Osteoblast (primary cell): ENCODE measurements around the gene PRKCE. TPM values are rescaled to one million over a fixed set of nuclear protein-coding genes. Genes with fewer than 3 reads are reported as not detected.

Experiments
- DNase-seq: peaks from one replicate; pipeline ENCODE4 v3.0.0; 2011; ENCODE audit warnings: low spot score, mixed read lengths; ENCODE audit not compliant: insufficient read length; ENCODE audit errors: missing footprints
- H2AFZ ChIP-seq: 2 replicates; pipeline ENCODE4 v1.6.0; 2011; ENCODE audit warnings: mild to moderate bottlenecking, low read length
- H3K27ac ChIP-seq: 2 replicates; pipeline ENCODE4 v1.5.1; 2011; ENCODE audit warnings: mild to moderate bottlenecking, low read depth, low read length, moderate library complexity
- H3K27me3 ChIP-seq: 2 replicates; pipeline ENCODE4 v1.6.0; 2012; ENCODE audit warnings: mild to moderate bottlenecking, control low read depth, inconsistent platforms, low read length, moderate library complexity; ENCODE audit not compliant: insufficient read depth
- H3K36me3 ChIP-seq: 2 replicates; pipeline ENCODE4 v1.5.1; 2011; ENCODE audit warnings: mild to moderate bottlenecking, low read length, control low read depth, moderate library complexity; ENCODE audit not compliant: insufficient read depth
- H3K4me1 ChIP-seq: 2 replicates; pipeline ENCODE4 v1.5.1; 2011; ENCODE audit warnings: mild to moderate bottlenecking, low read length, control low read depth, moderate library complexity; ENCODE audit not compliant: insufficient read depth
- H3K4me2 ChIP-seq: 2 replicates; pipeline ENCODE4 v1.6.0; 2011; ENCODE audit warnings: mild to moderate bottlenecking, low read length; ENCODE audit not compliant: insufficient read depth
- H3K4me3 ChIP-seq: fragments of 200-600 bp; sonication (generic); 3 replicates; pipeline ENCODE4 v1.5.1; 2012; ENCODE audit warnings: mild to moderate bottlenecking, low read length, inconsistent platforms; ENCODE audit not compliant: insufficient read depth
- H3K79me2 ChIP-seq: 2 replicates; pipeline ENCODE4 v1.6.0; 2012; ENCODE audit warnings: mild to moderate bottlenecking, low read length, control low read depth, inconsistent platforms; ENCODE audit not compliant: insufficient read depth
- H3K9me3 ChIP-seq: 2 replicates; pipeline ENCODE4 v1.5.1; 2011; ENCODE audit warnings: low read depth, low read length, control low read depth
- H4K20me1 ChIP-seq: 2 replicates; pipeline ENCODE4 v1.6.0; 2012; ENCODE audit warnings: mild to moderate bottlenecking, low read length, control low read depth; ENCODE audit not compliant: insufficient read depth
- total RNA-seq: library from RNA; depleted of rRNA; stranded (reverse); fragments of >200 nt; gene quantifications from 2 replicates; pipeline ENCODE4 v1.2.3, GENCODE V29; 2012
- TF ChIP-seq, protein P1 (sequence below): IDR thresholded peaks from 2 replicates; pipeline ENCODE4 v1.5.1; 2011; ENCODE audit warnings: mild to moderate bottlenecking, low read depth, low read length, moderate library complexity; ENCODE audit errors: extremely low read depth

PRKCE gene
- total RNA-seq, 1 donor, result 22.1 TPM

DNA sequence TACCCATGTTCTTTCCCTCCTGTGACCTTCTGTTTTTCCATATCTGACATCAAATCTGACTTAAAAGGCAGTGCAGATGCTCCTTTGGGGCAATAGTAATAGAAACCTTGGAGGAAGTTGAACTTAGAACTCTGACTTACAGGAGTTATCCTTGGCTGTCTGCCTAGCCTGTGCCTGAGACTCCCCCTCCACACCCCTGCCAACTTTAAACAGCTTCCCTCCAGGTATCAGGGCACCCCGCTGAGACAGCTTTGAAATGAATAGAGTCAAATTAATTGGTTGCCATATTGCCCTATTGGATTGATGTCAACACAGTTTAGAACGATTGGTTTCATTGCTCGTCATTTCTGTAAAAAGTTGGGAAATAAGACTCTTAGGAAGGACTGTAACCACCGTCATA, 322.0 kb downstream of the PRKCE start:
- no peak overlapping the region for H3K4me2 ChIP-seq
- no peak overlapping the region for H3K4me3 ChIP-seq
- H3K9me3 ChIP-seq, result no peaks in the 10 kb centered on the region
- no peaks in the 10 kb centered on the region for H4K20me1 ChIP-seq
- TF ChIP-seq, protein P1, sequence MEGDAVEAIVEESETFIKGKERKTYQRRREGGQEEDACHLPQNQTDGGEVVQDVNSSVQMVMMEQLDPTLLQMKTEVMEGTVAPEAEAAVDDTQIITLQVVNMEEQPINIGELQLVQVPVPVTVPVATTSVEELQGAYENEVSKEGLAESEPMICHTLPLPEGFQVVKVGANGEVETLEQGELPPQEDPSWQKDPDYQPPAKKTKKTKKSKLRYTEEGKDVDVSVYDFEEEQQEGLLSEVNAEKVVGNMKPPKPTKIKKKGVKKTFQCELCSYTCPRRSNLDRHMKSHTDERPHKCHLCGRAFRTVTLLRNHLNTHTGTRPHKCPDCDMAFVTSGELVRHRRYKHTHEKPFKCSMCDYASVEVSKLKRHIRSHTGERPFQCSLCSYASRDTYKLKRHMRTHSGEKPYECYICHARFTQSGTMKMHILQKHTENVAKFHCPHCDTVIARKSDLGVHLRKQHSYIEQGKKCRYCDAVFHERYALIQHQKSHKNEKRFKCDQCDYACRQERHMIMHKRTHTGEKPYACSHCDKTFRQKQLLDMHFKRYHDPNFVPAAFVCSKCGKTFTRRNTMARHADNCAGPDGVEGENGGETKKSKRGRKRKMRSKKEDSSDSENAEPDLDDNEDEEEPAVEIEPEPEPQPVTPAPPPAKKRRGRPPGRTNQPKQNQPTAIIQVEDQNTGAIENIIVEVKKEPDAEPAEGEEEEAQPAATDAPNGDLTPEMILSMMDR, result no peak
- H3K27me3 ChIP-seq, result no peaks in the 10 kb centered on the region
- peaks cover 13% of the 10 kb centered on the region for H3K4me1 ChIP-seq
- no peak for DNase-seq
- H3K27ac ChIP-seq, result no peak overlapping the region
- H3K79me2 ChIP-seq, result no peaks in the 10 kb centered on the region
- no peaks in the 10 kb centered on the region for H3K36me3 ChIP-seq
- H2AFZ ChIP-seq, result no peak overlapping the region

DNA sequence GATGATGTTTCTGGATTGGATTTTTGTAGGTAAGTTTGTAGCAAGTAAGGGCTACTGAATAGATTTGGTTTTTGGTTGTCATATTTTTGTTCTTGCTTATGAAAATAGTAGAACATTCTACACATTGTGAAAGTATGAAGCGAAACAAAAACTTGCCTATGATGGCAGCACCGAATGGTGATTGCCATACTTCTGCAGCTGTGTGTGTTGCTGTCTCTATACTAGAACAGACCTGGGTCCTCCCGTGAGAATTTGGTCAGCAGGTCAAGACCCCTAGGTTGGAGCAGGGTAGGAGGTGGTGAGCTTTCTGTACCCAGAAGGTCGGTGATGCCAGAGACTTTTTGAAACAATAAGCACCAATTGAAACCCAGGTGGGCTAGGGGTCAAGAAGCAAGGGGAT, 322.6 kb downstream of the PRKCE start:
- Histone ChIP-seq H2AFZ (no peak overlapping the region), H3K9me3 (no peaks in the 10 kb centered on the region), H3K4me2 (no peak overlapping the region), H3K27me3 (no peaks in the 10 kb centered on the region), H4K20me1 (no peaks in the 10 kb centered on the region), H3K36me3 (no peaks in the 10 kb centered on the region), H3K27ac (no peak overlapping the region), H3K4me3 (no peak overlapping the region), H3K4me1 (peaks cover 7% of the 10 kb centered on the region), H3K79me2 (no peaks in the 10 kb centered on the region)
- DNase-seq, result no peak
- TF ChIP-seq, protein P1, result no peak

GRCh38 chr2:45974762-45975408, 323.4 kb downstream of the PRKCE start:
- Histone ChIP-seq H3K27me3 (no peaks in the 10 kb centered on the region), H3K27ac (no peak overlapping the region), H3K36me3 (no peaks in the 10 kb centered on the region), H3K4me2 (no peak overlapping the region), H3K4me1 (no peaks in the 10 kb centered on the region), H4K20me1 (no peaks in the 10 kb centered on the region), H2AFZ (no peak overlapping the region), H3K79me2 (no peaks in the 10 kb centered on the region), H3K9me3 (no peaks in the 10 kb centered on the region), H3K4me3 (no peak overlapping the region)
- no peak for DNase-seq
- TF ChIP-seq, protein P1, result no peak

GRCh38 chr2:45975752-45976517, 324.5 kb downstream of the PRKCE start:
- Histone ChIP-seq H3K4me2 (no peak overlapping the region), H3K4me1 (no peaks in the 10 kb centered on the region)

More at GRCh38 chr2:45975752-45976517, 324.5 kb downstream of the PRKCE start:
- H3K4me3 ChIP-seq, result no peak overlapping the region
- H3K27me3 ChIP-seq, result no peaks in the 10 kb centered on the region
- TF ChIP-seq, protein P1, result no peak
- no peaks in the 10 kb centered on the region for H4K20me1 ChIP-seq
- DNase-seq, result no peak
- no peaks in the 10 kb centered on the region for H3K9me3 ChIP-seq
- H3K27ac ChIP-seq, result no peak overlapping the region
- no peaks in the 10 kb centered on the region for H3K79me2 ChIP-seq
- H3K36me3 ChIP-seq, result no peaks in the 10 kb centered on the region
- no peak overlapping the region for H2AFZ ChIP-seq
